Measurements from ENCODE around the gene EPB41L5.
"Not testable (repeated sequence)": the region's sequence is repeated elsewhere in the genome, so short reads cannot be mapped to it uniquely, and the experiment has no call there.

Gene EPB41L5

GRCh38 chr2:120029672-120030640, 17.1 kb downstream of the EPB41L5 start:
- DNase-seq: no peak

GRCh38 chr2:120032297-120032696, 19.4 kb downstream of the EPB41L5 start:
- no peak for DNase-seq

- DNase-seq: no peak
These were observed 21.1 kb downstream of the EPB41L5 start for GRCh38 chr2:120034027-120034426.

DNA sequence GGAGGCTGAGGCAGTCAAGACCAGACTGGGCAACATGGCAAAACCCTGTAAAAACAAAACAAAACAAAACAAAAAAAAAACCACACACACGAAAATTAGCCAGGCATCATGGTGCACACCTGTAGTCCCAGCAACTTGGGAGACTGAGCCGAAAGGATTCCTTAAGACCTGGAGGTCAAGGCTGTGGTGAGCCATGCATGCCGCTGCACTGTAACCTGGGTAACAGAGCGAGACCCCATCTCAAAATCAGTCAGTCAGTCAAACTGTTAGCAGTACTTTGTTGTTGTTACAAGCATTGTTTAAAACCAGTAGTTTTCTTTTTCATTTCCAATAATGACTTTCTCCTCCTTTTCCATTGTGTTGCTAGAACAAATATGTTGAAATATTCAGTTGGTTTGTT, 21.7 kb downstream of the EPB41L5 start:
- no peak for DNase-seq

GRCh38 chr2:120036145-120036544, 23.3 kb downstream of the EPB41L5 start:
- no peak for DNase-seq

GRCh38 chr2:120037995-120038541, 25.2 kb downstream of the EPB41L5 start:
- DNase-seq: no peak

DNA sequence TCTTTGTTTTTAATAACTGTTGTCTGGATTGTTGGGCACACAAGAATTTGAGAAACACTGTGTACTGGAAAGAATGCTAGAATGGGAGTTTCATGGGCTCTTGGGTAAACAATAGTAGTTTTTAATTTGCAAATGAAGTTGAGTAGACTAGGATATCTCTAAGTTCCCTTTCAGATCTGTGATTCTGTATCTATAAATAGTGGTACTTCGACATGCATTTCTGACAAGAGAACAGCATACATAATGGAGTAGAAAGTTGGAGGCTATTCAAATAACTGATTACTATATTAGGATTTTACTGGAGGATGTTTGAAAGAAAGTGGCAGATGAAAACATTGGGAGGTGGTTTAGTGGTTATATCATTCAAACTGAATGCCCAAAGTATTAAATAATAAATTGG, 29.5 kb downstream of the EPB41L5 start:
- DNase-seq: no peak

DNA sequence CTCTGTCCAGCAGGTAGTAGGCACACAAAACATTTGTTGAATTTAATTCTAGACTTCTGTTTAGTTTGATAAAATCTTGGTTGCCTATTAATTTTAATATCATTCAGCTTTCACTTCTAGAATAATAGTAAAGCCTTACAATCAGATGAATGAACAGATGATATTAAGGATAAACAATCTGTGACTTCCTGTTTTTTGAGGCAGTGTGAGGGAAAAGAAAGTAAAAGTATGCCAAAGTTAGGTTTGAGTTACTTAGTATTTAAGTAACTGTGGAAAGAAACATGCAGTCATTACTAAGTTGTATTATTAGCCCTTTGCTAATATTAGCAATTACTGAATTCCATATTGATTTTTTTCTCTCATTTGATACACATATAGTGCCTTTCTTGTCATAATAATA, 31.5 kb downstream of the EPB41L5 start:
- DNase-seq: no peak

DNA sequence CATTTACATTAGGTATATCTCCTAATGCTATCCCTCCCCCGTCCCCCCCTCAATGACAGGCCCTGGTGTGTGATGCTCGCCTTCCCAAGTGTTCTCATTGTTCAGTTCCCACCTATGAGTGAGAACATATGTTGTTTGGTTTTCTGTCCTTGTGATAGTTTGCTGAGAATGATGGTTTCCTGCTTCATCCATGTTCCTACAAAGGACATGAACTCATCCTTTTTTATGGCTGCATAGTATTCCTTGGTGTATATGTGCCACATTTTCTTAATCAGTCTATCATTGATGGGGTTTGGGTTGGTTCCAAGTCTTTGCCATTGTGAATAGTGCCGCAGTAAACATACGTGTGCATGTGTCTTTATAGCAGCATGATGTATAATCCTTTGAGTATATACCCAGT, 32.9 kb downstream of the EPB41L5 start:
- DNase-seq: not testable (repeated sequence)

DNA sequence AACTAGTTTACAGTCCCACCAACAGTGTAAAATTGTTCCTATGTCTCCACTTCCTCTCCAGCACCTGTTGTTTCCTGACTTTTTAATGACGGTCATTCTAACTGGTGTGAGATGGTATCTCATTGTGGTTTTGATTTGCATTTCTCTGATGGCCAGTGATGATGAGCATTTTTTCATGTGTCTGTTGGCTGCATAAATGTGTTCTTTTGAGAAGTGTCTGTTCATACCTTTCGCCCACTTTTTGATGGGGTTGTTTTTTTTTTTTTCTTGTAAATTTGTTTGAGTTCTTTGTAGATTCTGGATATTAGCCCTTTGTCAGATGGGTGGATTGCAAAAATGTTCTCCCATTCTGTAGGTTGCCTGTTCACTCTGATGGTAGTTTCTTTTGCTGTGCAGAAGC, 33.4 kb downstream of the EPB41L5 start:
- not testable (repeated sequence) for DNase-seq

- no peak for DNase-seq
These were observed 39.7 kb downstream of the EPB41L5 start for GRCh38 chr2:120052597-120052996.

DNA sequence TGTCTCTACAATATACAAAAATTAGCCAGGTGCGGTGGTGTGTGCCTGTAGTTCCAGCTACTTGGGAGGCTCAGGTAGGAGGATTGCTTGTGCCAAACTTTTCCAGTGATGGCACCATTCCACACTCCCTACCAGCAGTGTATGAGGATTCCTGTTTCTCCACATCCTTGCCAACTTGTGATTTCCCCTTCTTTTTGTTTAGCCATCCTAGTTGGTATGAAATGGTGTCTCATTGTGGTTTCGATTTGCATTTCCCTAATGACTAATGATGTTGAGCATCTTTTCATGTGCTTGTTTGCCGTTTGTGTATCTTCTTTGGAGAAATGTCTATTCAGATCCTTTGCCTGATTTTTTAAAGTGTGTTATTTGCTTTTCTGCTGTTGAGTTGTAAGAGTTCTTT, 41.0 kb downstream of the EPB41L5 start:
- DNase-seq: no peak

DNA sequence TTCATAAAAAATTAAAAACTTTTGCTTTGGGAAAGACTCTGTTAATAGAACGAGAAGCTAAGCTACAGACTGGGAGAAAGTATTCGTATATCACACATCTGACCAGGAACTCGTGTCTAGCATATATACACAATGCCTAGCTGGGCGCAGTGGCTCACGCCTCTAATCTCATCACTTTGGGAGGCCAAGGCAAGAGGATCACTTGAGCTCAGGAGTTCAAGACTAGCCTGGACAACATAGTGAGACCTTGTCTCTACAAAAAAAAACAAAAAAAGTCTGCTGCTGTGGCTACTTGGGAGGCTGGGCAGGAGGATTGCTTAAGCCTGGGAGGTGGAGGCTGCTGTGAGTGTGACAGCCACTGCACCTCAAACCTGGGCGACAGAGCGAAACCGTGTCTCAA, 46.6 kb downstream of the EPB41L5 start:
- DNase-seq: no peak

GRCh38 chr2:120060088-120060623, 47.3 kb downstream of the EPB41L5 start:
- DNase-seq: no peak

GRCh38 chr2:120064664-120065063, 51.8 kb downstream of the EPB41L5 start:
- DNase-seq: no peak

DNA sequence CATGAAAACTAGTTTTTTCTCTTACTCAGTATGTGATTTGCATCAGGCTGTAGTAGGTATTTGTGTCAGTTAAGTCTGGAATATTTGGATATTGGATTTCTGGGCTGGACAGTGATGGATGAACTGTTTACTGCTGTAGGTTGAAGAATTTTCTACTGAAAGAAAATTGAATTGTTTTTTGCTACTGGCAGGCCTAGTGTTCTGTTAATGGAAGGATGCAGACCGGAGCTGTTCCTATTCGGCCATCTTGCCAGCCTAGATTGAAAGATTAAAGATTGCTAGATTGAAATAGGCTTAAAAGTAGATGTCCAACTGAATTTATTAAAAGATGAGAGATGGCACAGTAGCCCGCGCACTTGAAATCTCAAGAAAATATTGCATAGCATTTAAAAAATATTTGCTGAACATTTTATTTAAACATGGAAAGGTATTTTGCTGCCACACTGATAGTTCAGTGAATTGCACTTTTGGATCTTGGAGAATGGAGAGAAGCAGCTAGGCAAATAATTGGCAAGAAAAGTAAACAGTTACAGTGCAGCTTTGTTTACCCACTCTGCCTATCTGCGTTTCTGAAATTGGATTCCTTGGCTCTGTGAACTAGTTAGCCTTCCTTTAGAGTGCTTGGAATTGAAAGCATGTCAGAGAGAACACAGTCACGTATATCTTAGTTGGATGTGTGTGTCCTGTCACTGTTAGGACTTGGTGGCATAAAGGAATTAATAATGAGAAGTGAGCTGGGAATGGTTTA, 54.1 kb downstream of the EPB41L5 start:
- DNase-seq: no peak

GRCh38 chr2:120068040-120068658, 55.3 kb downstream of the EPB41L5 start:
- DNase-seq: not testable (repeated sequence)

- no peak for DNase-seq
These were observed 62.7 kb downstream of the EPB41L5 start for GRCh38 chr2:120075545-120075944.

DNA sequence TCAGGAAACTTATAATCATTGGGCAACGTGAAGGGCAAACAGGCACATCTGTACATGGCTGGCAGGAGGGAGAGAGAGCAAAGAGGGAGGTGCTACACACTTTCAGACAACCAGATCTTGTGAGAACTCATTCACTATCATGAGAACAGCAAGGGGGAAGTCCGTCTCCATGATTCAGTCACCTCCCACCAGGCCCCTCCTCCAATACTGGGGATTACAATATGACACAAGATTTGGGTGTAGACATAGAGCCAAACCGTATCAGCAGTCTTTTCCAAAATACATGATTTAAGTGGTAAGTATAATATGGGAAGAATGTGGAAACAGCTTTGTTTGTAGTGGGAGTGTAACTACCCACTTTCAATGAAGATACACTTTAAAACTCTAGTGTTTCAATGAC, 65.0 kb downstream of the EPB41L5 start:
- DNase-seq: no peak

DNA sequence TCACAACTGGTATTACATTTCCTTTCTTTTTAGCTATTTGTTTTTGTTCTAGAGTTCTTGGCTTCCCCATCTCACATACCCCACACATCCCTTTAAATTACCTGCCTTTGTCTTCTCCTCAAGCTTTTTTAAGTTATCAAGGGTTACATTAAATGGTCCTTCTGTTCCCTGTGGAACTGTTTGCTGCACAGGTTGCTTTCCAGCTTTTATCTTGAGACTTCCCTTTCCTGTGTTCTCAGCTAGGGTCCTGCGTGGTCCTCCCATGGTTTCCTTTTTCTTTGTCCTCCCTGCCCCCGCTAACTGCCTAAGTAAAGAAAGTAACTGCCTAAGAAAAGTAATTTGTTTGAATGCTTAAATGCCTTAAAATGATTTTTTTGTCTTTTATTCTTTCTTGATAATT, 66.8 kb downstream of the EPB41L5 start:
- no peak for DNase-seq

DNA sequence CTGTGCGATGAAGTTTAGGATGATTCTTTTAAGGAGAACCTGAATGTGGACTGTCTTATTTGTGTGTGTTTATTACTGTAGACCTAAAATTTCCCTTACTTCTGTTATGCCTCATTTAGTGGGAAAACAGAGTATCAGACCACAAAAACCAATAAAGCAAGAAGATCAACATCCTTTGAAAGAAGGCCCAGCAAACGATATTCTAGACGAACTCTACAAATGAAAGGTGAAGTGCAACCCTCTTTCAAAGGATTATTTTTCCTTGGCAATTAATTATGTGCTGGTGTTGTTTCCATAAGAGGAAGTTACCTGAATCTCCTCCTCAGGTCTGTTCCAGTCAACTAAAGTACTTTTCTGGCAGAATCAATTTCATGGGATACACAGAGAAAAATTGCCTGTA, 78.6 kb downstream of the EPB41L5 start:
- no peak for DNase-seq

- no peak for DNase-seq
These were observed 81.9 kb downstream of the EPB41L5 start for GRCh38 chr2:120094795-120095194.

DNA sequence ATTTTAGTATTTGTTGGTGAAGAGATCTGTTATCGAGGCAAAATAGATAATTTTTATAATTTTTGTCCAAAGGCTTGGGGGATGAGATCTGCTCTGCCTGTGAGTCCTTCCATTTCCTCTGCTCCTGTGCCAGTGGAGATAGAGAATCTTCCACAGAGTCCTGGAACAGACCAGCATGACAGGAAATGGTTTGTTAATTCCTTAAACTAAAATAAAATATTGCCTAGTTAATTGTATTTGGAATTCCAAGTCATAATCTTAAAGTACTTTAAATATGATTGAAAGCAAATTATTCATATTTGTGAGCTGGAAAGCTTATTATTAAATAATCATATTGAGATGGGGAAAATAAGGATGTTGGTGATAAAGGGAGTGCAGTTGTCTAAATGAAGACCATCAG, 87.8 kb downstream of the EPB41L5 start:
- DNase-seq: no peak

Data from activated CD8-positive, alpha-beta memory T cell treated with anti-CD3 and anti-CD28 coated beads for 24 hours (primary cell).